Bronchial epithelial cell (primary cell): ENCODE results near the gene GPR139. TPM values are rescaled to one million over a fixed set of nuclear protein-coding genes. Genes with fewer than 3 reads are reported as not detected.

Experiments used
- DNase-seq: peaks from one replicate; pipeline ENCODE4 v3.0.0-alpha.2; 2010; ENCODE audit warnings: low read depth
- FAIRE-seq: peaks from 2 replicates; lab custom pipeline; 2011; peaks lifted over from hg19 to GRCh38; lab: Jason Lieb, UNC
- H3K27me3 ChIP-seq: 2 replicates; pipeline ENCODE4 v1.5.1; 2011; ENCODE audit warnings: low read length; ENCODE audit not compliant: control insufficient read depth, insufficient read depth
- H3K36me3 ChIP-seq: 2 replicates; pipeline ENCODE4 v1.5.1; 2011; ENCODE audit warnings: low read length; ENCODE audit not compliant: control insufficient read depth, insufficient read depth
- H3K4me3 ChIP-seq: 2 replicates; pipeline ENCODE4 v1.5.1; 2011; ENCODE audit warnings: mild to moderate bottlenecking, low read depth, low read length, control low read depth
- total RNA-seq: library from RNA; depleted of rRNA; stranded (reverse); fragments of >200 nt; gene quantifications from 2 replicates; pipeline ENCODE4 v1.2.1, GENCODE V29; 2014
- TF ChIP-seq, protein P1 (sequence below): IDR thresholded peaks from 2 replicates; pipeline ENCODE4 v1.5.1; 2011; ENCODE audit warnings: mild to moderate bottlenecking, moderate library complexity, low read length, control low read depth, inconsistent platforms; ENCODE audit not compliant: insufficient read depth, severe bottlenecking

The GPR139 gene
- total RNA-seq, 1 donor from 2014 or later = not detected

GRCh38 chr16:20089246-20089965, 15.7 kb upstream of the GPR139 start:
- FAIRE-seq (no peak), DNase-seq (no peak)
- TF ChIP-seq, protein P1, sequence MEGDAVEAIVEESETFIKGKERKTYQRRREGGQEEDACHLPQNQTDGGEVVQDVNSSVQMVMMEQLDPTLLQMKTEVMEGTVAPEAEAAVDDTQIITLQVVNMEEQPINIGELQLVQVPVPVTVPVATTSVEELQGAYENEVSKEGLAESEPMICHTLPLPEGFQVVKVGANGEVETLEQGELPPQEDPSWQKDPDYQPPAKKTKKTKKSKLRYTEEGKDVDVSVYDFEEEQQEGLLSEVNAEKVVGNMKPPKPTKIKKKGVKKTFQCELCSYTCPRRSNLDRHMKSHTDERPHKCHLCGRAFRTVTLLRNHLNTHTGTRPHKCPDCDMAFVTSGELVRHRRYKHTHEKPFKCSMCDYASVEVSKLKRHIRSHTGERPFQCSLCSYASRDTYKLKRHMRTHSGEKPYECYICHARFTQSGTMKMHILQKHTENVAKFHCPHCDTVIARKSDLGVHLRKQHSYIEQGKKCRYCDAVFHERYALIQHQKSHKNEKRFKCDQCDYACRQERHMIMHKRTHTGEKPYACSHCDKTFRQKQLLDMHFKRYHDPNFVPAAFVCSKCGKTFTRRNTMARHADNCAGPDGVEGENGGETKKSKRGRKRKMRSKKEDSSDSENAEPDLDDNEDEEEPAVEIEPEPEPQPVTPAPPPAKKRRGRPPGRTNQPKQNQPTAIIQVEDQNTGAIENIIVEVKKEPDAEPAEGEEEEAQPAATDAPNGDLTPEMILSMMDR = no peak

GRCh38 chr16:20084624-20085226, 11.0 kb upstream of the GPR139 start:
- no peak for FAIRE-seq
- Histone ChIP-seq H3K27me3 (no peaks in the 10 kb centered on the region), H3K4me3 (no peak overlapping the region), H3K36me3 (no peaks in the 10 kb centered on the region)
- TF ChIP-seq, protein P1 = no peak
- DNase-seq = peak; percentile 9

More at GRCh38 chr16:20089246-20089965, 15.7 kb upstream of the GPR139 start:
- no peaks in the 10 kb centered on the region for H3K36me3 ChIP-seq
- no peaks in the 10 kb centered on the region for H3K27me3 ChIP-seq
- no peak overlapping the region for H3K4me3 ChIP-seq

DNA sequence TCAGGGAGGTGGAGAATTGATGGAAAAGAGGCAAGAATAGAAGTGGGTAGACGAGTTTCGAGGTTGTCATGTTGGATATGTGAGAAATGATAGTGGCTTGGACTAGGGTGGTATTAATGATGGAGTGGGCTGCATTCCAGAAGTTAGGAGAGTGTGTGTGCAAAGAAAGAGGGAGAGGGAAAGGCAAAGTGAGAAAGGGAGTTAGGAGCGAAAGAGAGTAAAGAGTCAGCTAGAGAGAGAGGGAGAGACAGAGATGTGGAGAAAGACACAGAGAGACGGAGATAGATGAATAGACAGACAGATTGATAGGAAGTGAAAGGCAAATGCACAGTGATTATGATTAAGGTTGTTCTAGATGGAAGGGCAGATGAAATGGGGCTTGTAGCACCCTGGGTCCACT, 5.4 kb upstream of the GPR139 start:
- FAIRE-seq = no peak
- no peaks in the 10 kb centered on the region for H3K36me3 ChIP-seq
- no peak for DNase-seq
- no peaks in the 10 kb centered on the region for H3K27me3 ChIP-seq
- TF ChIP-seq, protein P1 = no peak
- H3K4me3 ChIP-seq = no peak overlapping the region

GRCh38 chr16:20075243-20075642, 1.6 kb upstream of the GPR139 start:
- no peaks in the 10 kb centered on the region for H3K27me3 ChIP-seq
- TF ChIP-seq, protein P1 = no peak
- H3K36me3 ChIP-seq = no peaks in the 10 kb centered on the region
- DNase-seq = no peak
- FAIRE-seq = no peak
- no peak overlapping the region for H3K4me3 ChIP-seq

DNA sequence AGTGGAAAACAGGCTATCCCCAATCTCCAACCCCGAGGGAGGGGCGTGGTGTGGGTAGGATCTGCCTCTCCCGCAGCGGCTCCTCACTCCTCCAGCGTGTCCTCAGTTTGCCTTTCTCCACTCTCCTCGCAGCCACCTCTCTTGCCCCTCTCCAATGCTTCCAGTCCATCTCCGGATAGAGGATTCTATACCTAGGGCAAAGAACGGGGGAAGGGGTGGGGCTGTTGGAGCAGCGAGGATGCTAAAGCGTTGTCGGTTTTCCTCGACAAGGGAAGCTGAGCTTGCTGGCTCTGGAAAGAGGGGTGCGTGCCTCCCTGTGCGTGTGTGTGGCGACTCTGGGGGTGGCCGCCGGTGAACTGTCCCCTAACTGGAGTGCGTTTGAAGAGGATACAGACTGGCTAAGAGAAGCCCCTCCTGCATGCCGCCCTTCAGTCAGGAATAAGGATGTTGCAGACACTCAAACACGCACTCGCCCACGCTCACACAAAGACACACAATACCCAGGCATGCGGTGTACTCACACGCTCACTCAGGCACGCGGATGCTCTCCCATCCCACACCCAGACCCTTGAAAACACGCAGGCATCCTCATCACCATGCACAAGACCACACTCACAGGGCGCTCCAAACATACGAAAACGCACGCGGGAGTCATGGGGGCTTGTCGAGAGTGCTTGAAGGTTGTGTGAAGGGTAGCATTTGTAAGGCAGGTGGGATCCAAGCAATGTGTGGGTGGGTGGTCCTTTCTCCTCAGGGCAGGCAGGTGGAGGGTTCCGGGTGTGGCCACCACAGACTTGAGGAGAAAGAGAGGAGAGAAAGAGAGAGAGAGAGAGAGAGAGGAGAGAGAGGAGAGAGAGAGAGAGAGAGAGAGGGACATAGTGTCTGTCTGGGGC, 655 bp upstream of the GPR139 start:
- TF ChIP-seq, protein P1 = no peak
- H3K4me3 ChIP-seq = no peak overlapping the region
- no peaks in the 10 kb centered on the region for H3K36me3 ChIP-seq
- DNase-seq = no peak
- no peaks in the 10 kb centered on the region for H3K27me3 ChIP-seq
- FAIRE-seq = no peak
